SH-SY5Y (cell line): ENCODE data around the gene NAA40.

Experiments used
- GATA2 ChIP-seq: IDR thresholded peaks from 2 replicates; pipeline ENCODE4 v1.6.1; 2011; ENCODE audit warnings: mild to moderate bottlenecking, low read depth, low read length
- GATA3 ChIP-seq: IDR thresholded peaks from 2 replicates; pipeline ENCODE4 v1.6.1; 2011; ENCODE audit warnings: low read depth, mild to moderate bottlenecking, low read length, moderate library complexity

The NAA40 gene

DNA sequence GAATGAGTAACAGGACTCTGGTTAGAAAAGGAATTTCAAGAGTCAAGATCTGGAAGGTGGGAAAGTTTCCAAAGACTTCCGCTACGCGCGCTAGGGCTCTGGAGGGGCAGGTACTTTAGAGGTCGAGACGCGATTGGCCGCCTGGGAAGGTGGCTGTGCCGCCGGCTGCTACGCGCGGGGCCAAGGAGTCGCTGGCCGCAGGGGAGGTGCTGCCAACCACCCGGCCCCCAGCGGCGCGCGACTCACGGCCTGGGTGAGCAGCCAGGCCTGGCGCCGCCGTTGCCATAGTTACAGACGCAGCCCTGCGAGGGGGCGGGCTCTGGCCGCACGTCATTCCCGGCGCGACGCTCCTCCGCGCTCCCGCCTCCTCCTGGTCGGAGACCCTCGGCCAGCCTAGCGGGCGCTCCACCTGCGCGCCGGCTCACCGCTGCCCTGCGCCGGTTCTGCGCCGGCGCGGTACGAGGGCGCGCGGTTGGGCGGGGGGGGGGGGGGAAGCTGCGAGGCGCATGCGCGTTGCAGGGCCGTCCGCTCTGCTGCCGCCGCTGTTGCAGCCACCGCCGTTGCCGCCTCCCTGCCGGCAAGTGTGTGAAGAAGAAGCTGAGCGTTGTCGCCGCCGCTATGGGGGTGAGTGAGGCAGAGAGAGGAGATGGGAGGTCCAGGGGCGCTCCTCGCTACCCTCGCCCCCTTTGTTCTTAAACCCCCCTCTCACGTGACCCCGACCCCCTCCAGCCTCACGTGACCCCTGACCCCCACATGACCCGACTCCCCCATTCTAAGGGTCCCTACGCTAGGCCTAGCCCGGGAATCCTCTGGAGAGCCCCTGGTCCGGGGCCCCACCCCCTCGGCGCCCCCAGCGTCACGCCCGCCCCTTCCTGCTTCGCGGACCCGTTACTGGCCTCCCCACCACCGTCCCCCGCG, at the start of gene NAA40:
Gene NAA40, plus strand, starts transcription at position 524 of the 918 bp plus-strand sequence. Its CDS starts 95 bp downstream, at position 619.
- TF ChIP-seq GATA3, result no peak
- no peak for TF ChIP-seq GATA2

DNA sequence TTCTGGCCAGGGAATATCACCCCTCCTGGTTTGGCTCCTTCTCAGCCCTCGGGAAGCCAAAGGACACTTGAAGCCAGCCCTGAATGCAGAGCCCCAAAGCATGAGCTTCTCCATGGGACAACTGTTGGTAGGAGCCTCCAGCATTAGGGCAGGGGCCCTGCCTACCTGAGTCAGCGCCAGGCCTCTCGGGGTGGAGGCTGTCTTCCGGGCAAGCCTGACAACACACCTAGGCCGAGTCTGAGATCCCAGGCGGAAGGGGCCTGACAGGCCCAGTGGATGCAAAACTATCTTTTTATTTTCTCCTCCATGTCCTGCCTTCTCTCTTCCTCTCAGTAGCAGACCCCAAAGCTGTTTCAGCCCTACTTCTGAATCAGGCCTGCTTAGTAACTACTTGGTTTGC, 49.5 kb upstream of the NAA40 start:
- TF ChIP-seq GATA2 (no peak), GATA3 (no peak)

DNA sequence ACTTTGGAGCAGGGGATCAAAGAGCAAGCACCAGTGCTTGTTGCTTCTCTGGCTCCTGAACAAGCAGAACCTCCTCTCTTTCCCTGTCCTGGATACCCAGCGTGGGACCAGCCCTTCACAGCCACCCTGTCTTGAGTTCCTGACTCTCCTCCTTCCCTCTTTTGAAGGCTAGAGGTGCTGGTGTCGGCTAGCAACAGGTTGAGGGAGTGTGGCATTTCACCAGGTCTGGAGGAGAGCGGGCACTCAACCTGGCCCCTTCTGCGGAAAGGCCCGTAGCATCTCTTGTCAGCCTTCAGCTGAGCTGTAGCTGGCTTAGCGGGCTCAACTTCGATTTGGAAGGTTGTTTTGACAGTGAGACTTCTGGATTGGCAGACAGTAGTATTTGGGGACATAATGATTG, 48.4 kb upstream of the NAA40 start:
- TF ChIP-seq GATA3 (no peak), GATA2 (no peak)

DNA sequence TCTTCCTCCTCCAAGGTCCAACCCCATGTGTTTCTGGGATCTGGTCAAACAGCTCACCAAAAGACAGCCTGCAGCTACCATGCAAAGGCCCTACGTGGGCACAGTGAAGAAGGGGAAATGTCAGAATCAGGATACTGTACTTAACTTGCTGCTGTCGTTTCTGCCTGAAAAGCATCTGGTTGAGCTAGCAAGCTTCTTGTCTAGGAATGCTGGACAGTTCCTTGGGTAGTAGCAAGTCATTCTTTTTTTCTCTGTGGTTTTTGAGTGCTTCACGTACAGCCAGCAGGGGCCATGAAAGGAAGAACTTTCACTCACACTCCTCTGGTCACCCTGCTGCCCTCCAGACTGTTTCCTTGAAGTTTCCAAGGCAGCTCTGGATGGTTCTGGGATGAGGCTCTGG, 46.6 kb upstream of the NAA40 start:
- TF ChIP-seq GATA2 (no peak), GATA3 (no peak)

DNA sequence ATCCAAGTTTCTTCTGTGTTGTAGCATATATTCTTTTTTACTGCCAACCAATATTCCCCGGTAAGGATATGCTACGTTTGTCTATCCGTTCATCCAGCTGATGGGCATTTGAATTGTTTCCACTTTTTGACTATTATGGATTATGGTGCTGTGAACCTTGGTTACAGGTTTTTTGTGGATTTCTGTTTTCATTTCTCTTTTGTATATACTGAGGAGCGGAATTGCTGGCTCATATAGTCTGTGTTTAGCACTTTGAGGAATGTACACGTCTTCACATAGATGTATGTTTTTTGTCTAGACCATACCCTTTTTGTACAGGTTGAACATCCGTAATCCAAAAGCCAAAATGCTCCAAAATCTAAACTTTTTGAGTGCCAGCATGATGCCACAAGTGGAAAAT, 45.4 kb upstream of the NAA40 start:
- TF ChIP-seq GATA2 (no peak), GATA3 (no peak)

DNA sequence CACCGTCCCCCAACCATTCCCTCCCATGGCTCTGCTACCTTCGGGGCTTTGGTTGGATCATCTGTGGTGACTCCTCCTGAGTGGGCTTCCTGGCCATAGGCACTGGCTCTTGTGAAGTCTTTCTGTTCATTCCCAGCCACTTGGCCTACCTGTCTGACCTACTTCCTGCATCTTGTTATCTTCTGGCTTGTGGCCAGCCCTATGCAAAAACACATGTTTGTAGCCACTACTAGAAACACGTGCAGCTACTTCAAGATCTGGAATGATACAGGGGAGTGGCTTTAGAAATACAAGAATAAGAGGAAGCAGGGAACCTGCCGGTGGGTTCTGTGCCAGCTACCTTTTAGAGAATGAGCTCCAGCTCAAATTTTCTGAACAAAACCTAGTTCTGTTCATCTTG, 42.7 kb upstream of the NAA40 start:
- no peak for TF ChIP-seq GATA3

DNA sequence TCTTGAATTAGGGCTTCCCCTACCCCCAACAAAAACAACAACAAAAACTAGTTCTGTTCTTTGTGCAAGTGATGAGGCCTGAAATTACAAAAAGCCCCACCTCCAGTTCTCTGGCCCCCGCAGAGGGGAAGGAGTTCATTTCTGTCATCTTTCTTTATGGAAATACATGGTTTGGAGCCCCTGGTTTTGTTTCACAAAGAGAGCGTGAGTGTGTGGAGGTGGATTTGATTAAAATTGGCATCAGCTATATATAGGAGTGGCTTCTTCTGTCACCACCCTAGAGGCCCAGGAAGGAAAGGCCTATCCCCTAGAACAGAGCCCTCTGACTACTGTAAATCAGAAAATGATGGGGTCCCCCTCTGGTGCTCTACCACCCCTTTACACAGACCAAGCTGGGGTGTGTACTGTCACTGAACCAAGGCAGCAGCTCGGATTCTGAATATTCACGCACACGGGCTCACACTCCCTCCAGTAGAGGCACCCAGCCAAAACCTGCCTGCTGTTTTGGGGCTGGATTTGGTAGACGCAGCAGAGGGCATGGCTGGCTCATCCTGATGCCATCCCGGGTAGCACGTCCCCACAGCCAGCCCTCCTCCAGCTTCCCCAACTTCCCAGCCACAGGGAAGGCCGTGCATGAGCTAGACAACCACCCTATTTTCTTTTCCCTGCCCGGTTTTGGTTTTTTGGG, 41.2 kb upstream of the NAA40 start:
- no peak for TF ChIP-seq GATA2
- TF ChIP-seq GATA3, result no peak

DNA sequence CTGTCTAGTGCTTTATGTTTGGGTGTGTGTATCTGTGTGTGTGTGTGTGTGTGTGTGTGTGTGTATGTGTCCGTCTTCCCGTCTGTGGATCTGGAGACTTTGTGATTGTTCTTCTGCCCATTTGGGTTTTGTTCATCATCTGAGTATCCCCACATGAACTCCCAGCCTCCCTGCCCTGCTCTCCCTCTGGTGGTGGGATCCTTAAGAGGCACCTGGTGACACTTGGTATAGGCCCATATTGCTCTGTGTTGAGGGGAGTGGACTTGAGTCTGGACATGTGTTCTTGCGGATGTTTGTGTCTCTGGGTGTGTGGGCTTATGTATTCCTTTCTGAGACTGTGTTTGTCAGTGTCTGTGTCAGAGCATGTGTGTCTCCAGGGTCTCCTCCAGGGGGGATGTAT, 37.1 kb upstream of the NAA40 start:
- TF ChIP-seq GATA3, result no peak
- no peak for TF ChIP-seq GATA2

DNA sequence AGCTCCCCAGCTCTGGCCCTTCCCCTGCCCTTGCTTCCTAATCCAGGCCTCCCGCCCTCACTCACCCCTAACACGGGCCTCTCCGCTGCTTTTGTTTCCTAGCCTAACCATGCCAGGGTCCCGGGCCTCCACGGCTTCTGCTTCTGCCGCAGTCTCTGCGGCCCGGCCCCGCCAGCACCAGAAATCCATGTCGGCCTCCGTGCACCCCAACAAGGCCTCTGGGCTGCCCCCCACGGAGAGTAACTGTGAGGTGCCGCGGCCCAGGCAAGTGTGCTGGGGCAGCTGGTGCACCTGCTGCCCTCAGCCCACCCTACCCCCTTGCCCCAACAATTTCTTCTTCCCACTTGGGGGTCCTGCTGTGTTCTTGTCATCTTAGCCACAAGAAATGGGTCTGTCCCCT, 34.9 kb upstream of the NAA40 start:
- no peak for TF ChIP-seq GATA3

DNA sequence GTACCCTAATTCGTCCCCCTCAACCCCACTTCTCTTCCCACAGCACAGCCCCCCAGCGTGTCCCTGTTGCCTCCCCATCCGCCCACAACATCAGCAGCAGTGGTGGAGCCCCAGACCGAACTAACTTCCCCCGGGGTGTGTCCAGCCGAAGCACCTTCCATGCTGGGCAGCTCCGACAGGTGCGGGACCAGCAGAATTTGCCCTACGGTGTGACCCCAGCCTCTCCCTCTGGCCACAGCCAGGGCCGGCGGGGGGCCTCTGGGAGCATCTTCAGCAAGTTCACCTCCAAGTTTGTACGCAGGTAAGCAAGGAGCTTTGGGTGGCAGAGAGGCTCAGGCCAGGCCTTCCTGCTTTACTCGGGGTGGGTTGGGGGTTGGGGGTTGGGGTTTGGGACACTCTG, 34.1 kb upstream of the NAA40 start:
- TF ChIP-seq GATA2, result no peak
- no peak for TF ChIP-seq GATA3

DNA sequence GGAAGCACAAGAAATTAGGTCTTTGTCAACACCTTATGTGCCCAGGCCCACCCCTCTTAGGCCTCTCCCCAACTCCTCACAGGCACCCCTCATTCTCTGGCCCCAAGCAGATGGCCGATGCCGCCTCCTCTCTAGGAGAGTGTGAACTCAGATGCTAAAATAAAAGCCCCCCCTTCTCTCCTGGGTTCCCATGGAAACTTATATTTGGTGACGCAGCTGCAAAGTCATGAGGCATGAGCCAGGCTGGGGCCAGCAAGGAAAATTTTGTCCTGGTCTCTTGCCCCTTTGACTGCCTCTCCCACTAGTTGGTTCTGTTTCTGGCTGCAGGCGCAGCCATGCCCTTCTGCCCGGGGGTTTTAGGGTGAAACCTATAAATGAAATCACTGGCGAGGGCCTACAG, 33.6 kb upstream of the NAA40 start:
- TF ChIP-seq GATA3 (no peak), GATA2 (no peak)

DNA sequence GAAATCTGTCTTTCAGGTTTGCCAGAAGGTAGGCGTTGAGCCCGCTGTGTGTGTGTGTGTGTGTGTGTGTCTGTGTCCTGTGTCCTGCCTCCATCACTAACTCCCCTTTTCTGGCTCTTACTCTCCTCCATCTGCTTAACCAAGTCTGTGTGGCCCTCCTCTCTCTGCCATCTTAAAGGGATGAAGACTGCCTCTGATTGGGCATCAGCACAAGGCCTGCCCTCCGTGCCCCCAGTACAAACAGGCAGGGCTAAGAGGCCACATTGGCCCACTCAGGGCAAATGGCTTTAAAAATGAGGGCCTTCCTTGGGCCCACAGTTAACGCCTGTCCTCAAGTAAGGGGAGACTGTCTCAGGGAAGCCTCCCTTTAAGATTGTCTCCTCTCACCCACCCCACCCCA, 32.7 kb upstream of the NAA40 start:
- no peak for TF ChIP-seq GATA3
- TF ChIP-seq GATA2, result no peak

DNA sequence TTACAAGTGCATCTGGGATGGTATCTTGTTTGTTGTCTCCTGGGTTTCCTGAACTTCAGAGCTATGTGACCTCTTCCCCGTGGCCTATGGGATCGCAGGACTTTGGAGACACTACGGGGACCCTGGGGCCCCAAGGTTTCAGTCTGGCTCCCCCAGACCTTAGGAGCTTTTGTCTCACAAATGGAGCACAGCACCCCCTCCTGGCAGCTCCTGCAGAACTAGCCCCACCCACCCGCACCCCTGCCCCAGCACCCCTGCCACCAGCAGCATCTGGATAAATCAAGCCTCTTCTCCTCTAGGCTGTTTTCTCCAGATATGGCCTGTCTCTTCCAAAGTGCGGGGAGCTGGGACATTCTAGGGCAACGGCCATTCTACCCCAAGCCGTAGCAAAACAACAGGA, 32.2 kb upstream of the NAA40 start:
- TF ChIP-seq GATA3 (no peak), GATA2 (no peak)

DNA sequence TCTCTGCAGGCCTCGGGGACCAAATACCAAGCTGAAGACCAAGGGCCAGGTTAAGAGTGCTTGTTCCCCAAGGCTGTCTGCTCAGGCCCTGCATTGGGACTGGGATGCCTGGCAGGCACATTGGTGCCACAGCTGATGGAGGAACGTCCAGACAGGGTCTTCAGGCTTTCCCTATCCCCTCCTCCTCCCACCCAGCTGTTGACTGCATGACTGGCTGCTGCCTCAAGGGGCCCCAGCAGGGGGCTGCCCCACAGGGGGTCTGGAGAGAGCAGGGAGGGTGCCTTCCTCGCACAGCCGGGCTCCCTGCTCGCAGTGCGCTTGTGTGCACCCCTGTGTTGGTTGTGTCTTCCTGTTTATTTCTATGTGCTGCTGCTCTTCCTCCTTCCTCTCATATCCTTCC, 31.7 kb upstream of the NAA40 start:
- TF ChIP-seq GATA3 (no peak), GATA2 (no peak)

DNA sequence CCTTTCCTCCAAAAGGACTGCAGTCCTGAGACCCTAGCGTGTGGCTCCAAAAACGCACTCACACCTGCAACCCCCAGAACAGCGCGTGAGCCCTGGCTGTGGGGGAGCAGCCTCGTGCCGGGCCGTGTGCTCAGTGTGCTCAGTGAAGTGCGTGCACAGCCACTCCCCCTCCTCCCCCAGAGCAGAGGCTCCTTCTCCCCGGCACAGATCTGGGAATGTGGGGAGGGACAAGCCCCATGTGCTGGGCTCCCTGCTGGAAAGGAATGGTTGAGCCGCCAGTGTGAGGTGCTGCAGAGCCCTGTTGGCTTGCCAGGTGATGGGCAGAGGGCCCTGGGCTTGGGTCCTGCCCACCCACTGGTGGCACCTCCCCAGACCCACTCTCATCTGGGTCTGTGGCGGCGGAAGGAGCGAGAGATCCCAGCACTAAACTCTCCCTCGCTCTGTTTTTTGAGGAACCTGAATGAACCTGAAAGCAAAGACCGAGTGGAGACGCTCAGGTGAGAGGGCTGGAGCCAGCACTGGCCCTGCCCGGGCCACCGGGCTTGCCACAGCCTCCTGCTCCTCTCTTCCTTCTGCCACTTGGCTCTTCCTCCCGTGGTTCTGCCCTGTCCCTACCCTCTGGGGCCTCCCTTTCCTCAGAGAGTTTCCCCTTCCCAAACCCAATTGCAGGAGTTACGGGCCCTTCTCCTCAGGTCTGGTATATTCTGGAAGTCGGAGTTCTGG, 30.8 kb upstream of the NAA40 start:
- no peak for TF ChIP-seq GATA3
- TF ChIP-seq GATA2, result no peak
